Thoracic aorta (tissue), 2 donors: ENCODE results near the gene SDC3. TPM values are rescaled to one million over a fixed set of nuclear protein-coding genes. Genes with fewer than 3 reads are reported as not detected.

Experiments used
- ATAC-seq: fragments of 150-250 bp; one replicate; pipeline ENCODE4 v1.8.0; 2017; ENCODE audit warnings: low read depth; ENCODE audit not compliant: insufficient number of reproducible peaks, low FRiP score
- DNase-seq: peaks from one replicate; pipeline ENCODE4 v3.0.0-alpha.2; 2020; ENCODE audit warnings: low spot score
- H3K27ac ChIP-seq, 2 donors: fragments of 200-600 bp; sonication (generic); 1 replicate in 1 of 2; 2 replicates in 1 of 2; pipeline ENCODE4 v1.5.1; 2016; ENCODE audit warnings: mild to moderate bottlenecking in 2 of 2, moderate library complexity in 2 of 2
- H3K27me3 ChIP-seq: fragments of 200-600 bp; sonication (generic); replicated peaks from 2 replicates; pipeline ENCODE4 v1.6.0; 2016; ENCODE audit warnings: mild to moderate bottlenecking; ENCODE audit not compliant: insufficient read depth
- H3K36me3 ChIP-seq: fragments of 200-600 bp; sonication (generic); one replicate; pipeline ENCODE4 v1.5.1; 2016
- H3K4me1 ChIP-seq, 2 donors: fragments of 200-600 bp; sonication (generic); 1 replicate in 1 of 2; 2 replicates in 1 of 2; pipeline versions ENCODE4 v1.5.1 to v1.6.0; 2016; ENCODE audit warnings: low read depth in 2 of 2, mild to moderate bottlenecking in 1 of 2; ENCODE audit not compliant: control insufficient read depth in 1 of 2
- H3K4me3 ChIP-seq: fragments of 200-600 bp; sonication (generic); 2 replicates; pipeline ENCODE4 v1.5.1; 2016; ENCODE audit warnings: mild to moderate bottlenecking
- H3K9me3 ChIP-seq: fragments of 200-600 bp; sonication (generic); 2 replicates; pipeline ENCODE4 v1.5.1; 2016
- CTCF ChIP-seq: fragments of 200-600 bp; sonication (generic); IDR thresholded peaks from one replicate; pipeline ENCODE4 v1.5.1; 2019; ENCODE audit warnings: antibody characterized with exemption
- total RNA-seq, 2 donors: library from RNA; depleted of rRNA; stranded (reverse); fragments of >200 nt; gene quantifications; one replicate each; pipeline versions ENCODE4 v1.1.0 to v1.2.3, GENCODE V29; 2016

Gene SDC3
- total RNA-seq, 2 donors from 2014 or later = 51.6 to 75.4 TPM

DNA sequence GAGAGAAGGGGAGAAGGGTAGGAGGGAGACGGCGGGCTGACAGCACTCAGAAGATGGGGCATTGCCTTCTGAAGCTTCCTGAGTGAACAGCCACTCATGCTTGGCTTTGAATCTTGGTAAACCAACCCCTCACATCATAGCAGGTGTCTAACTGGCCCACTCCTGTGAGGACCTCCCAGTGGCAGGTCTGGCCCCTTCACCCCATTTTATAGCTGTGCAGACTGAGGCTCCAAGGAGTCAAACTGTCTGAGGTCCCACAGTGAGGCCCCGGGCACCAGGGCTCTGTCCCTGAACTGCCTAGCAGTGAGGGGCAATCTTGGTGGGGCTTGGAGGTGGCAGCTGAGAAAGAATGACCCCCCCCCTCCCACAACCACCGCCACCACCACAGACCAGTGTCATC, 41.0 kb downstream of the SDC3 start:
- no peak overlapping the region for H3K4me3 ChIP-seq
- H3K27me3 ChIP-seq = no peaks in the 10 kb centered on the region
- no peaks in the 10 kb centered on the region for H3K4me1 ChIP-seq
- DNase-seq (no peak), ATAC-seq (no peak)
- no peaks in the 10 kb centered on the region for H3K9me3 ChIP-seq
- peaks cover 6% of the 10 kb centered on the region for H3K36me3 ChIP-seq
- TF ChIP-seq CTCF = no peak
- H3K27ac ChIP-seq = no peak overlapping the region

DNA sequence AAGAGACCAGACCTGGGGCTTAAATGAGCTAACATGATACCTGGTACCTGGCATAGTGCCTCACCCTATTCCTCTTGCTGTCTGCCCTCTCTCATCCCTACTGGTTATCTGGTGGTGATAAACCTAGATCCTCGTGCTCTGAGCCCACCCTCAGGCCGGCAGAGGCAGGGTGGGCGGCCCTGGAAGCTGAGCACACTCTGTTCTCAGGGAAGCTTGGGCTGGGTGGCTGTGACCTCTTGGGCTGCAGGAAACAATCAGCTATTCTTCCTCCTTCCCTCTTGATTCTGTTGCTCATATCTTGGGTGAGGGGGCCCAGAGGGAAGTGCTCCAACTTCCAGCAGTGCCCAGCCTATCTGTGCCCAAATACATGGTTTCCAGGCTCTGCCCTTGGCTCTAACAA, 42.0 kb downstream of the SDC3 start:
- DNase-seq (no peak), ATAC-seq (no peak)
- TF ChIP-seq CTCF = no peak
- H3K9me3 ChIP-seq = no peaks in the 10 kb centered on the region
- H3K4me1 ChIP-seq = no peaks in the 10 kb centered on the region
- H3K36me3 ChIP-seq = no peaks in the 10 kb centered on the region
- H3K4me3 ChIP-seq = no peak overlapping the region
- H3K27me3 ChIP-seq = no peaks in the 10 kb centered on the region
- no peak overlapping the region for H3K27ac ChIP-seq

GRCh38 chr1:30864681-30865080, 43.9 kb downstream of the SDC3 start:
- no peak overlapping the region for H3K4me3 ChIP-seq
- no peak overlapping the region for H3K27ac ChIP-seq
- H3K27me3 ChIP-seq = no peaks in the 10 kb centered on the region
- TF ChIP-seq CTCF = no peak
- DNase-seq (no peak), ATAC-seq (no peak)
- H3K36me3 ChIP-seq = no peaks in the 10 kb centered on the region
- no peaks in the 10 kb centered on the region for H3K4me1 ChIP-seq
- no peaks in the 10 kb centered on the region for H3K9me3 ChIP-seq

- H3K27ac ChIP-seq = no peak overlapping the region
- H3K9me3 ChIP-seq = no peaks in the 10 kb centered on the region
- no peaks in the 10 kb centered on the region for H3K27me3 ChIP-seq
- H3K4me1 ChIP-seq = peaks cover 0 to 2% of the 10 kb centered on the region in 2 donors
- ATAC-seq (no peak), DNase-seq (no peak)
- TF ChIP-seq CTCF = no peak
- H3K36me3 ChIP-seq = no peaks in the 10 kb centered on the region
- no peak overlapping the region for H3K4me3 ChIP-seq
Observed at GRCh38 chr1:30863858-30864604, 44.5 kb downstream of the SDC3 start.

DNA sequence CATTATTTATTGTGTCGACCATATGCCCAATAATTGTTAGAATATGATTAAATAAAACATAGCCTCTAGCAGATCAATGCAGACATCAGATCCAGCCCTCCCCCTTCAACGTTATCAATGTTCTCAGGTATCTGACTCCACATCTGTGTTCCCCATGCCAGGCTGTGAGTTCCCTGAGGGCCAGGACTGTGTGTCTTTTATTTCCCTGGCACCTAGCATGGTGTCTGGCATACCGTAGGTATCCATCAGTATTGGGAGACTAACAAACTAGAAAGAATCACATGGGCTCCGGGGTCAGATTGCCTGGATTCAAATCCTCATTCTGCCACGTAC, 48.3 kb downstream of the SDC3 start:
- Histone ChIP-seq H3K27ac (no peak overlapping the region), H3K9me3 (no peaks in the 10 kb centered on the region), H3K4me1 (peaks cover 0 to 27% of the 10 kb centered on the region in 2 donors), H3K4me3 (no peak overlapping the region), H3K36me3 (no peaks in the 10 kb centered on the region), H3K27me3 (no peaks in the 10 kb centered on the region)
- TF ChIP-seq CTCF = no peak
- DNase-seq = no peak
- no peak for ATAC-seq
